Erythroblast (primary cell): Measurements from ENCODE around the gene RBMS1.

Experiments used
- GATA1 ChIP-seq: IDR thresholded peaks from 2 replicates; pipeline ENCODE4 v1.6.1; 2011; ENCODE audit warnings: low read depth, mild to moderate bottlenecking, control low read depth, low read length, moderate library complexity
- POLR2A ChIP-seq: IDR thresholded peaks from 2 replicates; pipeline ENCODE4 v1.6.1; 2011; ENCODE audit warnings: mild to moderate bottlenecking, low read length

GRCh38 chr2:160425434-160426151 is 68.0 kb downstream of the RBMS1 start:
- TF ChIP-seq POLR2A (no peak), GATA1 (no peak)
